GM19455 (cell line): Measurements from ENCODE around the gene CACNA1I.

ENCODE experiments used
- ATAC-seq: cut with Tn5 transposase; IDR thresholded peaks from one replicate; pipeline ENCODE4 v1.9.1; 2021; ENCODE audit not compliant: unreplicated experiment

CACNA1I gene

GRCh38 chr22:39535357-39535725 is 35.2 kb upstream of the CACNA1I start:
- no peak for ATAC-seq

- no peak for ATAC-seq
Observed at GRCh38 chr22:39535831-39536449, 34.6 kb upstream of the CACNA1I start.

GRCh38 chr22:39536711-39537110 is 33.8 kb upstream of the CACNA1I start:
- ATAC-seq = no peak

DNA sequence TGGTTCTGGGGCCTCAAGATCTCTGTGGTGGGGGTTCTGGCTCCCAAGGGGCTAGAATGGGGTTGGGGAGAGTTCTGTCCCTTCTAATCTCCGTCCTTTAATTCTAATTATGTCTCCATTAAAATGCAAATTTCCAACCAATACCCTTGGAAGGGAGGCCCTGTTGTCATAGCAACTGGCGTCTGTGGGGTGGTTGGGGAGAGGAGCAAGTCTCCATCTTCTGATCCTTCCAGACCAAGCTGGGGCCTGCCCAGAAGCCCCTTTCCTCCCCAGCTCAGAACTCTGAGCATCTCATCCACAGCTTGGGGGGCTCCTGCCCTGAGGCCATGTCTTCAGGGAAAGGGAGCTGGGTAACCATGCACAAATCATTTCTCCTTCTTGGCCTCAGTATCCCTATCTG is 32.6 kb upstream of the CACNA1I start:
- no peak for ATAC-seq

DNA sequence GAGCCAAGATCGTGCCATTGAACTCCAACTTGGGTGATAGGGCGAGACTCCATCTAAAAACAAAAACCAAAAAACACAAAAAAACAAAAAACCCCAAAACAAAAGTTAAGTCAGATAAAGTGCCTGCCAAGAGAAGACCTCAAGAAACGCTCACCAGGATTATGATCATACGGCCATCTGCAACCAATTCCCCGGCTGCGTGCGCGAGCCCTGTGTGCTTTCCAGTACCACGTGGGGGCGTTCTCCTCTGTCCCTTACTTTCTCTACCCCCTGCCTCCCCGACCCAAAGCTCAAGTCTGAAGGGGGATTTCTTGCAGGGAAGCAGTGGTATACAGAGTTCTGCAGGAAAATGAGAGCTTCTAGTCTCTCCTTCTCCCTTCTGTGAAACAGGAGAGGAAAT is 27.5 kb upstream of the CACNA1I start:
- ATAC-seq = no peak

DNA sequence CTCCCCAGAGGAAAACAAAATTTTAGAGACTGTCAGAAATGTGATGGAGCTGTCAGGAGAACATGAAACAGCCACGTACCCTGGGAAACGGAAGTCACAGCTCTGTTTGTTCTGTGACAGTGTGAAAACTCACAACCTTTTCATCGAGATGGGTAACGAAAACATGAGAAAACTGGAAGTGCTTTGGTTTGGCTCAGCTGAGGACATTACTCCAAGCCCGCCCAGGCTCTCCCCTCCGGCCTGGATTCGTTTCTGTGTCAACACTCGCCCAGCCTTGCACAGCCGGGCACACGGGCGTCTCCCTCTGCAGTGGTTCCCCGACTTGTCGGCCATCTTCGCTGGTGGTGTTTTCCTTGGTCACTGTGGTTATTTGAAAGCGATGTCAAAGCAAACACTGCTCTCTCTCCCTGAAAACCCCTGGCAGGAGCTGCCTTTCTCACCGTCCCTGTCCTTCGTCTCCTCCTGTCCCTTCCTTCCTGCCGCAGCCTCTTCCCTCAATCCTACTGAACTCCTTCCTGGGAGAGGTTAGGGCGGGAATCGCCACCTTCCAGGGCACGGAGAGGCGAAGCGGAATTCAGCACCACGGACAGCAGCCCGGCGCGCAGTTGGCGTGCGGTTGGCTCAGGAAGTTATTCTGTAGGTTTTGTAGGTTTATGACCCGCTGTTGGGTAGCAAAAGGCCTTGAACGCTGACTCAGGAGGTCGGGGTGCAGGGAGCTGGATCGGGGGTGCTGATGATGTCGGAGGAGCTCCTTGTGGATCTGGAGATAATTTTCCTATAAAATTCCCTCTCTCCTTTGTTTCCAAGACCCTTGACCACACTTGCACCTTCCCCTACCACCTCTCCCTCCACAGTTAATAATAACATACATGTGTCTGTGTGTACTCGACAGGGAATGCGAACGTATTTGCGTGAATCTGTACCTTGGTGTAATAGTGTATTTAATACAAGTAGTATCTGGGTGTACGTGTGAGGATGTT is 24.9 kb upstream of the CACNA1I start:
- no peak for ATAC-seq

DNA sequence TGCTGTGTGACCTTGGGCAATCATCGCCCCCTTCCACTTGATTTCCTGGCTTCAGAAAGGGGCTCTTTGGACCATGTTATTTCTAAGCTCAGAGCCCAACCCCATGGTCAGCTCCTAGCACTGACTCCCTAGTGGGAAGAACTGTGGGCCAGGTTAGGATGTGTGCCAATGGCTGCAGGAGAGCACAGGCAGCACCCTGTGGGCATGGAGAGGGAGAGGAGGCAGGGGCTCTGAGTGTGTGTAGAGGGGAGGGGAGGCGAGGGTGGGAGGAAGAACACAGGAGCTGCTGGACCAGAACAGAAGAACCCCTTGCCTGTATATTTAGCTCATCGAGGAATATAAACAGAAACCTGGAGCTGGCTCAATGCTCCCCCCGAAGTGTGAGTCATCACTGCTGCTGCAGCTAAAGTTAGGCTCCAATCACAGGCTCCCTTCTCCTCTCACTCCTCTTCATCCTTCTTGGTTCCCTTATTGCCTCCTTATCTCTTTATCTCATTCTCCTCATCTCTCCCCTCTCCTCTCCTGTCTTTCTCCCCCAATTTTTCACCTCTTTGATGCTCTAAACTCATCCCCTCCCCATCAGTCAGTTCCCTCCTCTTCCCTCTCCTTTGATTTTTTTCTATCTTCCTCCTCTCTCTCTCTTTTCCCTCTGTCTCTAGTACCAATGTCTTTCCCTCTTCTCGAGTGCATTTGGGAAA is 23.5 kb upstream of the CACNA1I start:
- ATAC-seq = no peak

GRCh38 chr22:39547587-39547947 is 23.0 kb upstream of the CACNA1I start:
- ATAC-seq = no peak

DNA sequence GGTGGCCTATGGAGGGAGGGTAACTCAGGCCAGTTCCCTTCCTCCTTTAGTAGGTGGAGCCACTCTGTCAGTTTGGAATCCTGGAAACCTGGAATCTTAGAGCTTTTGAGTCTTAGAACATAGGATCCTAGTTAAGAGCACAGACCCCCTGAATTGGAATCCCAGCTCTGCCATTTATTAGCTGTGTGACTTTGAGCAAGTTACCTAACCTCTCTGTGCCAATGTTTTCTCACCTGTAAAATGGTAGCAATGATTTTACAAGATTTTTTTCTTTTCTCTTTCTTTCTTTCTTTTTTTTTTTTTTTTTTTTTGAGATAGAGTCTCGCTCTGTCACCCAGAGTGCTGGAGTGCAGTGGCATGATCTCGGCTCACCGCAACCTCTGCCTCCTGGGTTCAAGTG is 17.1 kb upstream of the CACNA1I start:
- no peak for ATAC-seq

DNA sequence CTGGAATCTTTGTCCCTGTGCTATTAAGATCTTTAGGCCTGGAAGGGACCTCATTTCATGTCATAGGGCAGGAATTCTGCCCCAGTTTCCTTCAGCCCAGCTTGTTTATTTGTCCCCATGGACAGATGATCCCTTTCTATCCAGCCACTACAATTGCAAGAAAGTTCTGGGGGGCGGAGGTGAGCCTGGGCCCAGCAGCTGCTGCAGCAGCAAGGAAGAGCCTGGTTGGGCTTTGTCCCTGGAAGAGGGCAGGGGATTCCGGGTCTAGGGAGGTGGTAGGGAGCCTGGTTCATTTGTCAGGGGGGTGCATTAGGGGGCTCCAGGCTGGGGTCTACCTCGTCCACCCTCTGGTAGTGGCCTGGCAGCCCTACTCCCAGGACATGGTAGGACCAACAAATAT is 16.4 kb upstream of the CACNA1I start:
- ATAC-seq = no peak

DNA sequence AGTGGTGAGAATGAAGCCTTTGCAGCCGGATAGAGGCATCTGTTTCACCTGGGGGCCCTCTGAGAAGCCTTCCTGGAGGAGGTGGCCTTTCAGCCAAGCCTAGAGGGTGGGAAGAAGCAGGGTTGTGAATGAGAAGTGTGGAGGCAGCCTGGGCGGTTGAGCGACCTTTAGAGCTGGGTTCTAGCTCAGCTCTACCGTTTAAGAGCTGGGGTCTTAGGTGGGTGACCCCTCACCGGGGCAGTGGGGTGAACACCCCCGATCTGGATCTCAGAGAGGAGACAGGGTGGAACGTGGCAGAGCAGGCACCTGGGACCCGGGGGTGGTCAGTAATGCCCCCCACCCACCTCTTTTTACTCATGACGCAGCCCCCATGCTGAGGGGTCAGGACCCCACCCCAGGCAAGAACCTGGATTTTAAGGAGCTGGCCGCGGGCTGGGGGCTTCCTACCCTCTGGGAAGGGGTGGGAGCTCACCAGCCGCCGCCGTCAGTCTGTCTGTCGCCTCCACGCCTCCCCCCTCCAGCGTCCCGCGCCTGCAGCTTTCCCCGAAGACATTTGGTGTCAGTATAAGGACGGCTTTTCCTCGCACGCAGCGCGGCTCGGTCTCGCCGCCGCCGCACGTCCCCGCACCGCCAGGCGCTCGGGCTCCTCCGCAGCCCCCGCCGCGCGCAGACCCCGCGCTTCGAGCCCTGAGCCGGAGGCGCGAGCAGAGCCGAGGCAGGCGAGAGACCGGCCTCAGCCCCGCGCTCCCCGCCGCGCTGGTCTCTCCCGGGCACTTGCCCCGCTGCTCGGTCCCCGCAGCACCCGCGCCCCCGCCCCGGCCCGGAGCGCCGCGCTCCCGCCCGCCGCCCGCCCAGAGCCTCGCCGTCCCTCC is 13.3 kb upstream of the CACNA1I start:
- ATAC-seq = no peak

DNA sequence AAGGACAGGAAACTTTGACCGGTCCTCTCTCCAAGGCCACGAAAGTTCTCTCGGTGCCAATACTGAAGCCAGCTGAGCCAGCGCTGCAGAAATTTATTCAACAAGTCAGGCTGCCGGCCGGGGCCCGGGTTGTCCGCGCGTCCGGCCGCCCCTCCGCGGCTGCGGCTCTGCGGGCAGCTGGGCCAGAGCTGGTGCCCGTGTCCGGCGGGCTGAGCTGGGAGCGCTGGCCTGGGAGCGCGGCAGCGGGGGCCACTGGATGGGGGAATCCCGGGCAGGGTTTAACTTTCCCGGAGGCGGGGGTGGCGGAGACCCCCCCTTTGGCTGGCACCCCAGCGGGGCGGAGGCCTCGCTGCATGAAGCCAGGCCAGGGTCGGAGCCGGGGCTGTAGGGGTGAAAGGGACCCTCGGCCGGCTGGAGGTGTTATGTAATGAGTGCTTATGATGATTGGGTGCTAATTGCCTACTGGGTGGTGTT is 12.3 kb upstream of the CACNA1I start:
- ATAC-seq = no peak

- no peak for ATAC-seq
Observed at GRCh38 chr22:39558950-39559349, 11.6 kb upstream of the CACNA1I start.

- no peak for ATAC-seq
Observed at GRCh38 chr22:39559456-39560105, 11.0 kb upstream of the CACNA1I start.

DNA sequence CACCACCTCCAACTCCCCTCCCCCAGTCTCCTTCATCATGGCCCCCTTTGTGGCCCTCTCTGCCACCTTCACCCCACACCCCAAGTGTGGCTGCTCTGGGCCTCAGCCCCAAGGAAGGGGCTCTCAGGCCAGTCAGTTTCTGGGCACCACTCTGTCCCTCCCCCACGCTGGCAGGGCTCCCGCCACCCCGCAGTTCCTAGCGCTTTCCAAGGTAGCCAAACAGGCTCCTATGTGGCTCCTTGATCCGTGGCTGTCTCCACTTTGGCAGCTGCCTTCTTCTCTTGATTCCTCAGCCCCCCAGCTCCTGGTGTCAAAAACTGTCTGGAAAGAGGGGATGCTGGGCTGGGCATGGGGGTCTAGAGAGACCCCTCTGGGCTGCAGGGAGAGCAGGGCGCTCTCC is 10.4 kb upstream of the CACNA1I start:
- ATAC-seq = no peak

DNA sequence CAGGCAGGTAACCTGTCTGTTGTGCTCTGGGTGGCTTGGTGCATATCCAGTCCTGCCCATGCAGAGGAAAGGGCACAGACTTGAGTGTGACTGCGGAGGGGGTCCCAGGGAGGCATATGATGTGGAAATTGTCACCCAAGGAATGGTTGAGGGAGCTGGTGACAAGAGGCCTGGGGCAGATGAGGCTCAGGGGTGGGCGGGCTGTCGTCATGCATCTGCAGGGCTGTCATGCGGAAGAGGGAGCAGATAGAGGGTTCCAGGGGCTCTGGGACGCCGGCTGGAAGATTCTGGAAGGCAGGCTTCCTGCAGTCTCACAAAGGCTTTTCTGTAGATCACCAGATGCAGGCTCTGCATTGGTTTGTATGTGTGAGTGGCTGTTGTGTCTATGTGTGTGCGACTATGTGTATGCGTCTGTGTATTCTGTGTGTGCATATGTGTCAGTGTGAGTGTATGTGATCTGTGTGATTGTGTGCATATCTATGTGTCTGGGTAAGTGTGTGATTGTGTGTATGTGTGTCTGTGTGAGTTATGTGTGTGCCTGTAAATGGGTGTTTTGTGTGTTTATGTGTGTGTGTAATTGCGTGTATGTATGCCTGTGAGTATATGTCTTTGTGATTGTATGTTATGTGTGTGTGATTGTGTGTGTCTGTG is 7.6 kb upstream of the CACNA1I start:
- ATAC-seq = no peak

DNA sequence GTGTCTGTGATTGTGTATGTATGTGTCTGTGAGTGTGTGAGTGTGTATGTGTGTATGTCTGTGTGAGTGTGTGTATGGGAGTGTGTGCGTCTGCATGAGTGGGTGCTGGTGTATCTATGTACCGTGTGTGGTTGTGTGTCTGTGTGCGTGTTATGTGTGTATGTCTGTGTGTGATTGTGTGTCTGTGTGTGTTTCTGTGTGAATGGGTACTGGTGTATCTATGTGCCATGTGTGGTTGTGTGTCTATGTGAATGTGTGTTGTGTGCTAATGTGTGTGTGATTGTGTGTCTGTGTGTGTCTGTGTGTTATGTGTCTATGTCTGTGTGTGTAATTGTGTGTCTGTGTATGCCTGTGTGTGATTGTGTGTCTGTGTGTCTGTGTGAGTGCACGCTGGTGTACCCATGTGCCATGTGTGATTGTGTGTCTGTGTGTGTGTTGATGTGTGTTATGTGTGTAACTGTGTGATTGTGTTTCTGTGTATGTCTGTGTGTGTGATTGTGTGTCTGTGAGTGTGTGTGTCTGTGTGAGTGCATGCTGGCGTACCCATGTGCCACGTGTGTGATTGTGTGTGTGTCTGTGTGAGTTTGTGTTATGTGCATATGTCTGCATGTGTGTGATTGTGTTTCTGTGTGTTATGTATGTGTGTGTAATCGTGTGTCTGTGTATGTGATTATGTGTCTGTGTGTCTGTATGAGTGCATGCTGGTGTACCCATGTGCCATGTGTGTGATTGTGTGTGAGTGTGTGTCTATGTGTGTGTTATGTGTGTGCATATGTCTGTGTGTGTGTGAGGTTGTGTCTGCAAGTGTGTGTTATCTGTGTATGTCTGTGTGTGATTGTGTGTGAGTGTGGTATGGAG is 6.8 kb upstream of the CACNA1I start:
- no peak for ATAC-seq

- no peak for ATAC-seq
Observed at GRCh38 chr22:39565414-39565944, 5.1 kb upstream of the CACNA1I start.
